H9 (cell line): ENCODE results near the gene B3GNT4. TPM values are rescaled to one million over a fixed set of nuclear protein-coding genes. Genes with fewer than 3 reads are reported as not detected.

Experiments
- DNase-seq: peaks from one replicate; pipeline ENCODE4 v3.0.0-alpha.2; 2017
- H2AFZ ChIP-seq: one replicate; pipeline ENCODE4 v1.6.1; 2013; ENCODE audit warnings: mild to moderate bottlenecking, low read length, control low read depth, moderate library complexity
- H2AK5ac ChIP-seq: 2 replicates; pipeline ENCODE4 v1.6.1; 2013; ENCODE audit warnings: low read length, control low read depth, mixed read lengths; ENCODE audit not compliant: insufficient read length
- H2BK120ac ChIP-seq: one replicate; pipeline ENCODE4 v1.6.1; 2013; ENCODE audit warnings: low read depth, mild to moderate bottlenecking, low read length, control low read depth, inconsistent platforms; ENCODE audit not compliant: poor library complexity, severe bottlenecking
- H2BK12ac ChIP-seq: 2 replicates; pipeline ENCODE4 v1.6.1; 2013; ENCODE audit warnings: low read length, control low read depth, mixed read lengths, low read depth; ENCODE audit not compliant: insufficient read length
- H2BK15ac ChIP-seq: 2 replicates; pipeline ENCODE4 v1.6.1; 2013; ENCODE audit warnings: low read depth, low read length, control low read depth
- H2BK20ac ChIP-seq: one replicate; pipeline ENCODE4 v1.6.1; 2013; ENCODE audit warnings: low read depth, mild to moderate bottlenecking, low read length, control low read depth, inconsistent platforms; ENCODE audit not compliant: poor library complexity, severe bottlenecking
- H2BK5ac ChIP-seq: 2 replicates; pipeline ENCODE4 v1.6.1; 2013; ENCODE audit warnings: low read length, control low read depth, mixed read lengths; ENCODE audit not compliant: insufficient read length
- H3K14ac ChIP-seq: 2 replicates; pipeline ENCODE4 v1.6.1; 2013; ENCODE audit warnings: low read length, control low read depth; ENCODE audit not compliant: insufficient read depth
- H3K18ac ChIP-seq: 2 replicates; pipeline ENCODE4 v1.6.1; 2013; ENCODE audit warnings: low read depth, mild to moderate bottlenecking, mixed read lengths, low read length, control low read depth; ENCODE audit not compliant: insufficient read length
- H3K23ac ChIP-seq: 2 replicates; pipeline ENCODE4 v1.6.1; 2013; ENCODE audit warnings: low read length, control low read depth, mixed read lengths, low read depth; ENCODE audit not compliant: insufficient read length
- H3K23me2 ChIP-seq: 2 replicates; pipeline ENCODE4 v1.6.1; 2013; ENCODE audit warnings: low read depth, mild to moderate bottlenecking, mixed read lengths, low read length, control low read depth; ENCODE audit not compliant: insufficient read length, poor library complexity, severe bottlenecking
- H3K27ac ChIP-seq: 2 replicates; pipeline ENCODE4 v1.5.1; 2013; ENCODE audit warnings: low read length, control low read depth, mixed read lengths, low read depth; ENCODE audit not compliant: insufficient read length
- H3K27me3 ChIP-seq: 2 replicates; pipeline ENCODE4 v1.6.1; 2013; ENCODE audit warnings: low read length, control low read depth, inconsistent platforms; ENCODE audit not compliant: insufficient read depth
- H3K4ac ChIP-seq: 2 replicates; pipeline ENCODE4 v1.6.1; 2013; ENCODE audit warnings: low read depth, mild to moderate bottlenecking, control low read depth, inconsistent platforms, low read length, moderate library complexity
- H3K4me1 ChIP-seq: 2 replicates; pipeline ENCODE4 v1.6.1; 2013; ENCODE audit warnings: low read length, control low read depth, inconsistent platforms; ENCODE audit not compliant: insufficient read depth
- H3K4me2 ChIP-seq: 2 replicates; pipeline ENCODE4 v1.6.1; 2013; ENCODE audit warnings: low read length, control low read depth, mixed read lengths; ENCODE audit not compliant: insufficient read length, insufficient read depth
- H3K56ac ChIP-seq: 2 replicates; pipeline ENCODE4 v1.6.1; 2013; ENCODE audit warnings: low read depth, mild to moderate bottlenecking, mixed read lengths, low read length, control low read depth; ENCODE audit not compliant: insufficient read length
- H3K79me1 ChIP-seq: 2 replicates; pipeline ENCODE4 v1.6.1; 2013; ENCODE audit warnings: low read depth, mild to moderate bottlenecking, moderate library complexity, low read length, control low read depth, inconsistent platforms; ENCODE audit not compliant: insufficient read depth, poor library complexity, severe bottlenecking
- H3K79me2 ChIP-seq: 2 replicates; pipeline ENCODE4 v1.6.1; 2013; ENCODE audit warnings: low read length, control low read depth, inconsistent platforms; ENCODE audit not compliant: insufficient read depth
- H3K9ac ChIP-seq: 2 replicates; pipeline ENCODE4 v1.6.1; 2013; ENCODE audit warnings: low read length, control low read depth, mixed read lengths; ENCODE audit not compliant: insufficient read length; ENCODE audit errors: extremely low read depth
- H3K9me3 ChIP-seq: one replicate; pipeline ENCODE4 v1.6.1; 2013; ENCODE audit warnings: low read depth, low read length, inconsistent platforms; ENCODE audit not compliant: control insufficient read depth
- H3T11ph ChIP-seq: one replicate; pipeline ENCODE4 v1.6.1; 2013; ENCODE audit warnings: mild to moderate bottlenecking, low read length, control low read depth, inconsistent platforms
- H4K20me1 ChIP-seq: one replicate; pipeline ENCODE4 v1.6.1; 2013; ENCODE audit not compliant: control insufficient read depth, insufficient read length, insufficient read depth
- H4K5ac ChIP-seq: 2 replicates; pipeline ENCODE4 v1.6.1; 2013; ENCODE audit warnings: low read depth, mild to moderate bottlenecking, mixed read lengths, low read length, control low read depth; ENCODE audit not compliant: insufficient read length
- H4K8ac ChIP-seq: replicated peaks from 2 replicates; pipeline ENCODE4 v1.6.1; 2013; ENCODE audit warnings: low read length, control low read depth, mixed read lengths, low read depth; ENCODE audit not compliant: insufficient read length
- H4K91ac ChIP-seq: 2 replicates; pipeline ENCODE4 v1.6.1; 2013; ENCODE audit warnings: low read depth, mild to moderate bottlenecking, moderate library complexity, mixed read lengths, low read length, control low read depth; ENCODE audit not compliant: insufficient read length
- H3K27ac Mint-ChIP-seq, 3 experiments: 2 replicates in 2 of 3; 3 replicates in 1 of 3; pipeline ENCODE4 v1.8.0; 2020 to 2021; ENCODE audit warnings: mixed read lengths in 3 of 3, mild to moderate bottlenecking in 1 of 3, moderate library complexity in 1 of 3
- H3K27me3 Mint-ChIP-seq: 2 replicates; pipeline ENCODE4 v1.8.0; 2021; ENCODE audit warnings: low read depth, mild to moderate bottlenecking, moderate library complexity, mixed read lengths
- H3K36me3 Mint-ChIP-seq, 3 experiments: 2 replicates in 2 of 3; 3 replicates in 1 of 3; pipeline ENCODE4 v1.8.0; 2020 to 2021; ENCODE audit warnings: low read depth in 3 of 3, mixed read lengths in 3 of 3; ENCODE audit not compliant: insufficient read depth in 1 of 3
- H3K4me1 Mint-ChIP-seq, 2 experiments: 2 replicates each; pipeline ENCODE4 v1.8.0; 2020; ENCODE audit warnings: mixed read lengths in 2 of 2
- H3K4me3 Mint-ChIP-seq, 2 experiments: 2 replicates in 1 of 2; 3 replicates in 1 of 2; pipeline ENCODE4 v1.8.0; 2020 to 2021; ENCODE audit warnings: mild to moderate bottlenecking in 2 of 2, mixed read lengths in 2 of 2, moderate library complexity in 1 of 2
- H3K9me3 Mint-ChIP-seq, 2 experiments: 2 replicates in 1 of 2; 3 replicates in 1 of 2; pipeline ENCODE4 v1.8.0; 2020; ENCODE audit warnings: mild to moderate bottlenecking in 2 of 2, mixed read lengths in 2 of 2, moderate library complexity in 1 of 2
- WGBS: extraction: QIAGEN DNeasy Blood & Tissue Kit; methylation state at CpG from one replicate; pipeline ENCODE4 v1.1.7; 2013; ENCODE audit warnings: missing lambda C conversion rate, low lambda C conversion rate, mixed read lengths; ENCODE audit not compliant: insufficient read length; ENCODE audit errors: extremely low coverage; 5-methylcytosine and 5-hydroxymethylcytosine counted together
- total RNA-seq: library from RNA; stranded (reverse); gene quantifications from 2 replicates; pipeline ENCODE4 v1.2.1, GENCODE V29; 2021
- TF ChIP-seq, protein P1 (sequence below): fragments of 200-600 bp; sonication (generic); conservative IDR thresholded peaks from 3 replicates; pipeline ENCODE4 v1.8.0; 2021; ENCODE audit warnings: antibody characterized with exemption, mild to moderate bottlenecking

Gene B3GNT4
- total RNA-seq, 1 experiment from 2014 or later, result 1.0 TPM

GRCh38 chr12:122187466-122187865 is 16.0 kb upstream of the B3GNT4 start:
- Mint-ChIP-seq H3K27ac (no peak overlapping the region; a peak in 3 of 7 replicates), H3K36me3 (no peaks in the 10 kb centered on the region; a peak in 1 of 7 replicates), H3K4me3 (no peak overlapping the region), H3K4me1 (peaks cover 3 to 8% of the 10 kb centered on the region in 2 experiments; a peak in 2 of 4 replicates), H3K27me3 (peaks cover 22% of the 10 kb centered on the region), H3K9me3 (no peaks in the 10 kb centered on the region)
- Histone ChIP-seq H2BK20ac (no peak overlapping the region), H3K14ac (peak overlapping the region; percentile 48; the same call in 1 of the 2 replicates), H2AK5ac (no peak overlapping the region), H3K9ac (no peak overlapping the region), H3K4ac (no peak overlapping the region), H3T11ph (no peak overlapping the region), H3K4me2 (no peak overlapping the region), H2AFZ (peak overlapping the region; percentile 6), H4K8ac (no peak overlapping the region), H3K23ac (no peak overlapping the region), H4K20me1 (peaks cover 3% of the 10 kb centered on the region), H2BK15ac (no peak overlapping the region), H2BK12ac (no peak overlapping the region), H2BK5ac (no peak overlapping the region), H3K4me1 (no peaks in the 10 kb centered on the region), H4K91ac (no peak overlapping the region), H3K9me3 (no peaks in the 10 kb centered on the region), H2BK120ac (no peak overlapping the region), H3K79me1 (no peaks in the 10 kb centered on the region), H3K23me2 (no peaks in the 10 kb centered on the region), H3K56ac (no peak overlapping the region), H4K5ac (no peak overlapping the region), H3K27ac (no peak overlapping the region), H3K79me2 (no peaks in the 10 kb centered on the region), H3K18ac (no peak overlapping the region), H3K27me3 (no peaks in the 10 kb centered on the region)
- WGBS, result no CpG with 5 or more reads among the region's 12 CpGs
- TF ChIP-seq, protein P1, sequence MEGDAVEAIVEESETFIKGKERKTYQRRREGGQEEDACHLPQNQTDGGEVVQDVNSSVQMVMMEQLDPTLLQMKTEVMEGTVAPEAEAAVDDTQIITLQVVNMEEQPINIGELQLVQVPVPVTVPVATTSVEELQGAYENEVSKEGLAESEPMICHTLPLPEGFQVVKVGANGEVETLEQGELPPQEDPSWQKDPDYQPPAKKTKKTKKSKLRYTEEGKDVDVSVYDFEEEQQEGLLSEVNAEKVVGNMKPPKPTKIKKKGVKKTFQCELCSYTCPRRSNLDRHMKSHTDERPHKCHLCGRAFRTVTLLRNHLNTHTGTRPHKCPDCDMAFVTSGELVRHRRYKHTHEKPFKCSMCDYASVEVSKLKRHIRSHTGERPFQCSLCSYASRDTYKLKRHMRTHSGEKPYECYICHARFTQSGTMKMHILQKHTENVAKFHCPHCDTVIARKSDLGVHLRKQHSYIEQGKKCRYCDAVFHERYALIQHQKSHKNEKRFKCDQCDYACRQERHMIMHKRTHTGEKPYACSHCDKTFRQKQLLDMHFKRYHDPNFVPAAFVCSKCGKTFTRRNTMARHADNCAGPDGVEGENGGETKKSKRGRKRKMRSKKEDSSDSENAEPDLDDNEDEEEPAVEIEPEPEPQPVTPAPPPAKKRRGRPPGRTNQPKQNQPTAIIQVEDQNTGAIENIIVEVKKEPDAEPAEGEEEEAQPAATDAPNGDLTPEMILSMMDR, result no peak
- peak; percentile 56 for DNase-seq
